Measurements from ENCODE around the gene NOXA1.

NOXA1 gene

DNA sequence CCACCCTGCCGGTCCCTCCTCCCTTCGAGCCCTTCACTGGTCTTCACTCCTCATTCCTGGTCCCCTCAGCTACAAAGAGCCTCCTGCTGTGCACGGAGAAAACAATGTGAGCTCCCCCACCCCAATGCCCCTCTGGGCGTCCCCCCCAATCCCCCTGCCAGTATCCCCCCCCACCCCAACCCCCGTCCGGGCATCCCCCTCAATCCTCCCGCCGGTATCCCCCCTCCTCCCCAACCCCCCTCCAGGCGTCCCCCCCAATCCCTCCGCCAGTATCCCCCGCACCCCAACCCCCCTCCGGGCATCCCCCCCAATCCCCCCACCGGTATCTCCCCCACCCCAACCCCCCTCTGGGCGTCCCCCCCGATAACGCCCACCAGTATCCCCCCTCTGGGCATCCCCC lies 43.0 kb upstream of the NOXA1 start:
- FAIRE-seq = no peak
- TF ChIP-seq, protein P1, sequence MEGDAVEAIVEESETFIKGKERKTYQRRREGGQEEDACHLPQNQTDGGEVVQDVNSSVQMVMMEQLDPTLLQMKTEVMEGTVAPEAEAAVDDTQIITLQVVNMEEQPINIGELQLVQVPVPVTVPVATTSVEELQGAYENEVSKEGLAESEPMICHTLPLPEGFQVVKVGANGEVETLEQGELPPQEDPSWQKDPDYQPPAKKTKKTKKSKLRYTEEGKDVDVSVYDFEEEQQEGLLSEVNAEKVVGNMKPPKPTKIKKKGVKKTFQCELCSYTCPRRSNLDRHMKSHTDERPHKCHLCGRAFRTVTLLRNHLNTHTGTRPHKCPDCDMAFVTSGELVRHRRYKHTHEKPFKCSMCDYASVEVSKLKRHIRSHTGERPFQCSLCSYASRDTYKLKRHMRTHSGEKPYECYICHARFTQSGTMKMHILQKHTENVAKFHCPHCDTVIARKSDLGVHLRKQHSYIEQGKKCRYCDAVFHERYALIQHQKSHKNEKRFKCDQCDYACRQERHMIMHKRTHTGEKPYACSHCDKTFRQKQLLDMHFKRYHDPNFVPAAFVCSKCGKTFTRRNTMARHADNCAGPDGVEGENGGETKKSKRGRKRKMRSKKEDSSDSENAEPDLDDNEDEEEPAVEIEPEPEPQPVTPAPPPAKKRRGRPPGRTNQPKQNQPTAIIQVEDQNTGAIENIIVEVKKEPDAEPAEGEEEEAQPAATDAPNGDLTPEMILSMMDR (IDR thresholded peaks at IDR 0.05; ENCODE audit: insufficient read depth, missing control alignments) = no peak
- no peak for DNase-seq (ENCODE audit: insufficient read length, low spot score)

DNA sequence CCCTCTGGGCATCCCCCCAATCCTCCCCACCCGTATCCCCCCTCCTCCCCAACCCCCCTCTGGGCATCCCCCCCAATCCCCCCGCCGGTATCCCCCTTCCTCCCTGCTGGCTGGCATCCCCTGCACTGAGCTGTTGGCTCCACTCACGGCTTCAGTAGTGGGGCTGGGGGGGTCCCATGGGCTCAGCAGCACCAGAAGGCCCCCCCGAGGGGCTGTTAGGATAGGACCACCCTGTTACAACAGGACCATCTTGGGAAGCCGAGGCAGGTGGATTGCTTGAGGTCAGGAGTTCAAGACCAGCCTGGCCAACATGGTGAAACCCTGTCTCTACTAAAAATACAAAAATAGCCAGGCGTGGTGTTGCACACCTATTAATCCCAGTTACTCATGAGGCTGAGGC lies 42.6 kb upstream of the NOXA1 start:
- DNase-seq (ENCODE audit: insufficient read length, low spot score) = no peak
- no peak for FAIRE-seq
- TF ChIP-seq, protein P1 (IDR thresholded peaks at IDR 0.05; ENCODE audit: insufficient read depth, missing control alignments) = no peak

DNA sequence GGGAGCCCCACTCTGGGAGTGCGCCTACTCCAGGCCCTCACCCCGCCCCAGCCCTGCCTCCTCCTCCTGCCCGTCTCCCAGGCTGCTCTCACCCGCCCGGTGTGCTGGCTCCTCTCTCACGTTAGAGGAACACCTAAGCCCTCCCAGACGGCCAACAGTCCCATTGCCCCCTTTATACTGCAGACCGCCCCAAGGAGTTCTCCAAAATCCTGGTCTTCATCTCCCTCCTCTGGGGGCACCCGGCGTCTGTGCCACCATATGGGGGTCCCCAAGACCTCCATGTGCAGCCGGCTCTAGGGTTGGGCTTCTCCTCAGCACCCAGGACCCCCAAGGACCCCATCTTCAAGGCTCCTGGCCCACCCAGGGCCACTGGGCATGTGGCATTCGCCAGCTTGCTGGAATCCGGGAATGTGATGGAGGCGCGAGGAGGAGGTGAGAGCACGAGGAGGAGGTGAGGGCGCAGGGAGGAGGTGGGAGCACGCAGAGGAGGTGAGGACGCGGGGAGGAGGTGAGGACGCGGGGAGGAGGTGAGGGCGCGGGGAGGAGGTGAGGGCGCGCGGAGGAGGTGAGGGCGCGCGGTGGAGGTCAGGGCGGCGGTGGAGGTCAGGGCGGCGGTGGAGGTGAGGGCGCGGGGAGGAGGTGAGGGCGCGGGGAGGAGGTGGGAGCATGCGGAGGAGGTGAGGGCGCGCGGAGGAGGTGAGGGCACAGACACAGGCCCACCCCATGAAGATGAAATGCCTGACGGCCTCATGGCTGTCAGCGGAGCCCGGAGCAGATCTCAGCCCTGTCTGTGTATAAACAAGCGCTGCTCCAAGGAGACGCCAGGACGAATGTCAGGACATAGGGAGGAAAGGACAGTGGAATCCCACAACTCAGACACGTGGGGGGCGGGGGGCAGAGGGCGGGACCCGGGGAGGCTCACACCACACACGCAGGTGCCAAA lies 41.4 kb upstream of the NOXA1 start:
- no peak for FAIRE-seq
- TF ChIP-seq, protein P1 (IDR thresholded peaks at IDR 0.05; ENCODE audit: insufficient read depth, missing control alignments) = no peak
- DNase-seq (ENCODE audit: insufficient read length, low spot score) = no peak

DNA sequence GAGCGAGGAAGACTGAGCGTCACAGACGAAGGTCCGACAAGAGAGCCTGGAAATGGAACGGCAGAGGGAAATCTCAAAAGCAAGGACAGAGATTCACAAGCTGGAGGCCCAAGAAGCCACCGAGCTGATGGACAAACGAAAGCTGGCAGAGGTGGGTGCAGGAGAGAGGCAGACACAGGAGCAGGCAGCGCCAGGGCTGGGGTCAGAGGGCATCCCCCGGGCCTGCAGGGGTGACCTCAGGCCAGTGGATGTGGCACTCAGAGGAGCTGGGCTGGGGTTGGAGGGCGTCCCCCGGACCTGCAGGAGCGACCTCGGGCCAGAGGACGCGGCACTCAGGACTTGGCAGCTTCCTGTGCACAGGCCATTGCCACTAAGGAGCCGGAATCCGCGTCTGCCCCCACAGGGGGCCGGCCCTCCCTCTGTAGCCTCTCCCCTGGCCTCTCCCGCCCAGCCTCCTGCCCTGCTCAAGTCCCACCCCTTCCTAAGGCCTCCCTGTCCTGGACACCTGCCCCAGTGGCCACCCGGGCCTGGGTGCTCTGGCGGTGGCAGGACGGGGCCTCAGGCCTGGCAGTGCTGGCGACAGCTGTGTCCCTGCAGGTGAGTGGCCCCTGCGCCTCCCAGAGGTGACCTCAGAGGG lies 40.6 kb upstream of the NOXA1 start:
- TF ChIP-seq, protein P1 (IDR thresholded peaks at IDR 0.05; ENCODE audit: insufficient read depth, missing control alignments) = no peak
- no peak for DNase-seq (ENCODE audit: insufficient read length, low spot score)
- FAIRE-seq = no peak

DNA sequence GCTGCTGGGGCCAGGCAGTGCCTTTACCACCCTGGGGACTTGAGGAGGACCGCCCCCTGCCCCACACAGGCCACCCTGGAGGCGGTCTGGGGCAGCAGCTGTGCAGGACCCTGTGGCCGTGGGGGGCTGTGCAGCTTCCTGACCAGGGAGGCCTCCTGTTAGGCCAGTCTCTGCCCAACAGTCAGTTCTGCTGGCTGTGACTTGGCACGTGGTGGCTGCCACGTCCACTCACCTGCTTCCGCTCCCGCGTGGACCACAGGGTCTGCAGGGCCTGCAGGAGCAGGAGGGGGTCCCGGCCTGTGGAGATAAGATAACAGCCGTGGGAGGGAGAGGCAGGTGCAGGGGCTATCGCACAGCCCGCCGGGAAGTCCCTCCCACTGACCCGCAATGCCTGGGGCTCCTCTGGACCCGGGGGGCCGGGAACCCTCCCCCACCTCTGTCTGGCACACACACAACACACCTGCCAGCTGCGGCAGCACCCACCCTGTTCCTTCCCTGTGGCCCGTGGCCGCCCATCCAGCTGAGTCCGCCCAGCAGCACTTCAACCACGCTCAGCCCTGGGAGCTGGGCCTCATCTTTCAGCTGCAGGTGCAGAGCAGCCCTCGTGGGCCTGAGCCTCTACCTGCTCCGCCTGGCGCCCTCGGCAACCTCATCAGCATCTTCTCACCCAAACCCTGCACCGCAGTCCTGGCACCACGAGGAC lies 40.0 kb upstream of the NOXA1 start:
- FAIRE-seq (no peak), DNase-seq (ENCODE audit: insufficient read length, low spot score) (no peak)
- TF ChIP-seq, protein P1 (IDR thresholded peaks at IDR 0.05; ENCODE audit: insufficient read depth, missing control alignments) = no peak

DNA sequence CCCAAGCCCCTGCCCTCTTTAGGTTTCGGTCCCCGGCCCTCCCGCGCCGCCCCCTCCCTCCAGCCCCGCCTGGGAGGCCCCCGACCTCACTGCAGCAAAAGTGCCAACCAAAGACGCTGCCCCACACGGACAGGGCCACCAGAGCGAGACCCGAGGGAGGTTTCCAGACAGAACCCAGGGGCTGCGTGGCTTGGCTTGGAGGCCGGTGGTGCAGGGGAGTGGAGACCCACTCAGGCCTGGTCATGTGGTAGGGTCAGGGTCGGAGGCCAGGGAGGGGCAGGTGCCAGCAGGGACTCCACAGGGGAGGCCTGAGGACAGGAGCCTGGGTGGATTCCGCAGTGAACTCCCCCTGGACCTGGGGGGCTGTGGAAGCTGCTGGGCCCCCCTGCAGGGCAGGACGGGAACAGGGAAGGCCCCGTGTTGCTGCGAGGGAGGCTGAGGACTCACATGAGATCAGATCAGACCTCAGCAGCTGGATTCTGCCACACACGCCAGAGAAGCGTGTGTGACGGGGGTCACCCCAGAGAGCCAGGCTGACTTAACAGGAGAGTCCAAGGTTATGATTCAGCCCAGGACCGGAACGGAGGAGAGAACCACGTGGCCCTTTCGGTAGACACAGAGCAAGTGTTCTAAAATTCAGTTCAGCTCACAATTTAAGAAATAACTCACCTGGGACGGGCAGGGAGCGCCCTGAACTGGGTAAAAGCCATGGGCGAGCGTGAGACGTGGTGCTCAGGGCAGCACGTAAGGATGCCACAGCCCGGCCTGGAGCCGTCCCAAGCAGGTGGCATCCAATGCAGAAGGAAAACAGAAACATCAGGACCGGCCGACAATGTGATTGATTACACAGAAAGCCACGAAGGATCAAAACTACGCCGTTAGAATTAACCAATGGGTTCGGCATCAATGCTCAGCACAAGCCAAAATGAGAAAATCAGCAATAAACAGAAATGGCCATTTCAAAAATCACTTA lies 39.1 kb upstream of the NOXA1 start:
- TF ChIP-seq, protein P1 (IDR thresholded peaks at IDR 0.05; ENCODE audit: insufficient read depth, missing control alignments) = no peak
- DNase-seq (ENCODE audit: insufficient read length, low spot score) (no peak), FAIRE-seq (no peak)

Data from D721Med (cell line).